Uterus (tissue), 4 donors: ENCODE data around the gene P2RX3. TPM values are rescaled to one million over a fixed set of nuclear protein-coding genes. Genes with fewer than 3 reads are reported as not detected.

Source experiments
- DNase-seq, 2 donors: peaks; one replicate each; pipeline ENCODE4 v3.0.0-alpha.2; 2019 to 2020
- H3K27ac ChIP-seq, 2 donors: fragments of 200-600 bp; sonication (generic); 1 replicate in 1 of 2; 2 replicates in 1 of 2; pipeline ENCODE4 v1.5.1; 2016 to 2018
- H3K27me3 ChIP-seq, 2 donors: fragments of 200-600 bp; sonication (generic); one replicate each; pipeline ENCODE4 v1.5.1; 2018 to 2019; ENCODE audit warnings: control low read depth in 1 of 2
- H3K36me3 ChIP-seq, 2 donors: fragments of 200-600 bp; sonication (generic); one replicate each; pipeline ENCODE4 v1.5.1; 2019; ENCODE audit warnings: control low read depth in 1 of 2
- H3K4me1 ChIP-seq, 2 donors: fragments of 200-600 bp; sonication (generic); one replicate each; pipeline ENCODE4 v1.5.1; 2018 to 2019; ENCODE audit warnings: control low read depth in 1 of 2
- H3K4me3 ChIP-seq, 2 donors: fragments of 200-600 bp; sonication (generic); 1 replicate in 1 of 2; 2 replicates in 1 of 2; pipeline ENCODE4 v1.5.1; 2018 to 2019; ENCODE audit warnings: mild to moderate bottlenecking in 1 of 2
- H3K9me3 ChIP-seq, 2 donors: fragments of 200-600 bp; sonication (generic); one replicate each; pipeline ENCODE4 v1.5.1; 2019; ENCODE audit warnings: control low read depth in 1 of 2
- POLR2A ChIP-seq, 2 donors: fragments of 450-650 bp; IDR thresholded peaks; one replicate each; pipeline ENCODE4 v1.6.1; 2016; ENCODE audit warnings: antibody characterized with exemption in 2 of 2, mild to moderate bottlenecking in 1 of 2, moderate library complexity in 1 of 2
- intact Hi-C: fragments of 100-400 bp; cut with DNase I; formaldehyde crosslinking; loops from one replicate; pipeline ENCODE4 v1.15.1; 2023; ENCODE audit warnings: low total_unique reads
- total RNA-seq, 4 donors: library from RNA; depleted of rRNA in 3 of 4; stranded (reverse); fragments of >200 nt in 3 of 4; gene quantifications; one replicate each; pipeline versions ENCODE4 v1.1.0 to v1.2.4, GENCODE V29; 2014 to 2023
- TF ChIP-seq, protein P1 (sequence below), 4 experiments: fragments of 200-600 bp in 2 of 4; fragments of 450-650 bp in 2 of 4; sonication (generic) in 2 of 4; IDR thresholded peaks; one replicate each; pipeline ENCODE4 v1.5.1; 2016 to 2019; ENCODE audit warnings: antibody characterized with exemption in 4 of 4, mild to moderate bottlenecking in 2 of 4, moderate library complexity in 1 of 4
- donor health status: DM: yes; HTN: yes; CAD: no.

Gene P2RX3
- total RNA-seq, 4 donors from 2014 or later = 0.69 TPM; not detected in 3

- Histone ChIP-seq H3K36me3 (no peaks in the 10 kb centered on the region), H3K4me1 (no peaks in the 10 kb centered on the region), H3K27me3 (no peaks in the 10 kb centered on the region), H3K9me3 (no peaks in the 10 kb centered on the region), H3K27ac (no peak overlapping the region), H3K4me3 (no peak overlapping the region)
- TF ChIP-seq, protein P1, sequence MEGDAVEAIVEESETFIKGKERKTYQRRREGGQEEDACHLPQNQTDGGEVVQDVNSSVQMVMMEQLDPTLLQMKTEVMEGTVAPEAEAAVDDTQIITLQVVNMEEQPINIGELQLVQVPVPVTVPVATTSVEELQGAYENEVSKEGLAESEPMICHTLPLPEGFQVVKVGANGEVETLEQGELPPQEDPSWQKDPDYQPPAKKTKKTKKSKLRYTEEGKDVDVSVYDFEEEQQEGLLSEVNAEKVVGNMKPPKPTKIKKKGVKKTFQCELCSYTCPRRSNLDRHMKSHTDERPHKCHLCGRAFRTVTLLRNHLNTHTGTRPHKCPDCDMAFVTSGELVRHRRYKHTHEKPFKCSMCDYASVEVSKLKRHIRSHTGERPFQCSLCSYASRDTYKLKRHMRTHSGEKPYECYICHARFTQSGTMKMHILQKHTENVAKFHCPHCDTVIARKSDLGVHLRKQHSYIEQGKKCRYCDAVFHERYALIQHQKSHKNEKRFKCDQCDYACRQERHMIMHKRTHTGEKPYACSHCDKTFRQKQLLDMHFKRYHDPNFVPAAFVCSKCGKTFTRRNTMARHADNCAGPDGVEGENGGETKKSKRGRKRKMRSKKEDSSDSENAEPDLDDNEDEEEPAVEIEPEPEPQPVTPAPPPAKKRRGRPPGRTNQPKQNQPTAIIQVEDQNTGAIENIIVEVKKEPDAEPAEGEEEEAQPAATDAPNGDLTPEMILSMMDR (IDR thresholded peaks at IDR 0.05) = no peak
- no peak for TF ChIP-seq POLR2A (IDR thresholded peaks at IDR 0.05)
- intact Hi-C loops = no loop called here
- no peak for DNase-seq
These were observed 70.6 kb downstream of the P2RX3 start for GRCh38 chr11:57408771-57409170.

GRCh38 chr11:57409321-57410100, 71.4 kb downstream of the P2RX3 start:
- intact Hi-C loops = no loop called here
- Histone ChIP-seq H3K9me3 (no peaks in the 10 kb centered on the region), H3K4me1 (no peaks in the 10 kb centered on the region), H3K27ac (no peak overlapping the region), H3K27me3 (no peaks in the 10 kb centered on the region), H3K36me3 (no peaks in the 10 kb centered on the region), H3K4me3 (no peak overlapping the region)
- TF ChIP-seq, protein P1 (IDR thresholded peaks at IDR 0.05) = no peak
- no peak for TF ChIP-seq POLR2A (IDR thresholded peaks at IDR 0.05)
- no peak for DNase-seq

GRCh38 chr11:57410287-57410686, 72.1 kb downstream of the P2RX3 start:
- intact Hi-C loops = no loop called here
- Histone ChIP-seq H3K36me3 (no peaks in the 10 kb centered on the region), H3K9me3 (no peaks in the 10 kb centered on the region), H3K4me3 (no peak overlapping the region), H3K27me3 (no peaks in the 10 kb centered on the region), H3K27ac (no peak overlapping the region), H3K4me1 (no peaks in the 10 kb centered on the region)
- DNase-seq = no peak
- TF ChIP-seq, protein P1 (IDR thresholded peaks at IDR 0.05) = no peak
- TF ChIP-seq POLR2A (IDR thresholded peaks at IDR 0.05) = no peak

DNA sequence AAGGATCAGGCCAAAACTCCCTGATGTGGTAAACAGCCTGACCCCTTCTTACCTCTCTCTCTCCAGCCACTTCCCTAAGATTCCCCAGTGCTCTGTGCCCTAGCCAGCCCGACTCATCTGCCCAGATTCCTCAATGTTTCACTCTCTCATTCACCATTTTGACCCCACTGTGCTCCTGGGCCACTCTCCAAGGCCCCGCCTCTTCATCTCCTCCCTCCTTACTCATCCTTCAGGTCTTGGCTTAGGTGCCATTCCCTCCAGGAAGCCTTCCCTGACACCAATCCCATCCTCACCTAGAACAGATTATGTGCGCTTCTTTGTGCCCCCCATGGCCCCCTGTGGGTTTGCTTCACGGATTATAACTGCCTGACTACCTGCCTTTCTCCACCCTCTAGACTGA, 75.5 kb downstream of the P2RX3 start:
- no peak for TF ChIP-seq POLR2A (IDR thresholded peaks at IDR 0.05)
- TF ChIP-seq, protein P1 (IDR thresholded peaks at IDR 0.05) = no peak
- H3K4me3 ChIP-seq = no peak overlapping the region
- no peaks in the 10 kb centered on the region for H3K36me3 ChIP-seq
- H3K4me1 ChIP-seq = no peaks in the 10 kb centered on the region
- intact Hi-C loops = no loop called here
- H3K9me3 ChIP-seq = no peaks in the 10 kb centered on the region
- no peak for DNase-seq
- H3K27me3 ChIP-seq = no peaks in the 10 kb centered on the region
- H3K27ac ChIP-seq = no peak overlapping the region

- Histone ChIP-seq H3K4me3 (no peak overlapping the region), H3K36me3 (no peaks in the 10 kb centered on the region), H3K27me3 (no peaks in the 10 kb centered on the region), H3K4me1 (no peaks in the 10 kb centered on the region), H3K27ac (no peak overlapping the region), H3K9me3 (no peaks in the 10 kb centered on the region)
- TF ChIP-seq, protein P1 (IDR thresholded peaks at IDR 0.05) = no peak
- TF ChIP-seq POLR2A (IDR thresholded peaks at IDR 0.05) = no peak
- intact Hi-C loops = no loop called here
- DNase-seq = no peak
These were observed 76.6 kb downstream of the P2RX3 start for GRCh38 chr11:57414612-57415212.
